ENCODE data around the gene SEMA5A. TPM values are rescaled to one million over a fixed set of nuclear protein-coding genes. Genes with fewer than 3 reads are reported as not detected.

The SEMA5A gene
- total RNA-seq, 1 experiment from 2014 or later = not detected

GRCh38 chr5:9337928-9338595 is 207.8 kb downstream of the SEMA5A start:
- Histone ChIP-seq H3K4me1 (no peaks in the 10 kb centered on the region), H3K27me3 (no peaks in the 10 kb centered on the region), H3K36me3 (no peaks in the 10 kb centered on the region), H3K9me3 (replicated peaks) (no peaks in the 10 kb centered on the region), H3K27ac (no peak overlapping the region), H3K4me3 (no peak overlapping the region)
- DNase-seq = no peak

GRCh38 chr5:9335754-9336495 is 209.9 kb downstream of the SEMA5A start:
- Histone ChIP-seq H3K36me3 (no peaks in the 10 kb centered on the region), H3K4me3 (no peak overlapping the region), H3K27me3 (no peaks in the 10 kb centered on the region), H3K27ac (no peak overlapping the region), H3K9me3 (replicated peaks) (no peaks in the 10 kb centered on the region), H3K4me1 (no peaks in the 10 kb centered on the region)
- DNase-seq = no peak

- H3K4me3 ChIP-seq = no peak overlapping the region
- H3K27ac ChIP-seq = no peak overlapping the region
- no peak for DNase-seq
- no peaks in the 10 kb centered on the region for H3K4me1 ChIP-seq
- no peaks in the 10 kb centered on the region for H3K9me3 ChIP-seq (replicated peaks)
- H3K36me3 ChIP-seq = no peaks in the 10 kb centered on the region
- no peaks in the 10 kb centered on the region for H3K27me3 ChIP-seq
Measured at GRCh38 chr5:9335269-9335668, 210.6 kb downstream of the SEMA5A start.

- Histone ChIP-seq H3K27me3 (no peaks in the 10 kb centered on the region), H3K36me3 (no peaks in the 10 kb centered on the region), H3K9me3 (replicated peaks) (no peaks in the 10 kb centered on the region), H3K27ac (no peak overlapping the region), H3K4me3 (no peak overlapping the region), H3K4me1 (no peaks in the 10 kb centered on the region)
- no peak for DNase-seq
Measured at GRCh38 chr5:9332026-9332425, 213.8 kb downstream of the SEMA5A start.

- Histone ChIP-seq H3K27me3 (no peaks in the 10 kb centered on the region), H3K4me1 (no peaks in the 10 kb centered on the region), H3K36me3 (no peaks in the 10 kb centered on the region), H3K9me3 (replicated peaks) (no peaks in the 10 kb centered on the region), H3K27ac (no peak overlapping the region), H3K4me3 (no peak overlapping the region)
- no peak for DNase-seq
Measured at GRCh38 chr5:9331372-9331771, 214.5 kb downstream of the SEMA5A start.

GRCh38 chr5:9329125-9329524 is 216.8 kb downstream of the SEMA5A start:
- H3K27me3 ChIP-seq = no peaks in the 10 kb centered on the region
- no peaks in the 10 kb centered on the region for H3K4me1 ChIP-seq
- H3K36me3 ChIP-seq = no peaks in the 10 kb centered on the region
- no peak overlapping the region for H3K27ac ChIP-seq
- no peak for DNase-seq
- H3K9me3 ChIP-seq (replicated peaks) = no peaks in the 10 kb centered on the region
- no peak overlapping the region for H3K4me3 ChIP-seq

- Histone ChIP-seq H3K36me3 (no peaks in the 10 kb centered on the region), H3K27ac (no peak overlapping the region), H3K9me3 (replicated peaks) (no peaks in the 10 kb centered on the region), H3K4me1 (no peaks in the 10 kb centered on the region), H3K4me3 (no peak overlapping the region), H3K27me3 (no peaks in the 10 kb centered on the region)
- no peak for DNase-seq
Measured at GRCh38 chr5:9325549-9325948, 220.3 kb downstream of the SEMA5A start.

- Histone ChIP-seq H3K27ac (no peak overlapping the region), H3K4me3 (no peak overlapping the region), H3K9me3 (replicated peaks) (no peaks in the 10 kb centered on the region), H3K4me1 (no peaks in the 10 kb centered on the region), H3K27me3 (no peaks in the 10 kb centered on the region), H3K36me3 (no peaks in the 10 kb centered on the region)
- DNase-seq = no peak
Measured at GRCh38 chr5:9324348-9325077, 221.4 kb downstream of the SEMA5A start.

- Histone ChIP-seq H3K27ac (no peak overlapping the region), H3K9me3 (replicated peaks) (no peaks in the 10 kb centered on the region), H3K36me3 (no peaks in the 10 kb centered on the region), H3K4me3 (no peak overlapping the region), H3K4me1 (no peaks in the 10 kb centered on the region), H3K27me3 (no peaks in the 10 kb centered on the region)
- DNase-seq = no peak
Measured at GRCh38 chr5:9320652-9321051, 225.2 kb downstream of the SEMA5A start.

GRCh38 chr5:9318031-9318430 is 227.8 kb downstream of the SEMA5A start:
- H3K4me1 ChIP-seq = no peaks in the 10 kb centered on the region
- no peaks in the 10 kb centered on the region for H3K9me3 ChIP-seq (replicated peaks)
- no peaks in the 10 kb centered on the region for H3K36me3 ChIP-seq
- no peak overlapping the region for H3K27ac ChIP-seq
- DNase-seq = no peak
- no peaks in the 10 kb centered on the region for H3K27me3 ChIP-seq
- no peak overlapping the region for H3K4me3 ChIP-seq

GRCh38 chr5:9316733-9317132 is 229.1 kb downstream of the SEMA5A start:
- Histone ChIP-seq H3K36me3 (no peaks in the 10 kb centered on the region), H3K27me3 (no peaks in the 10 kb centered on the region), H3K27ac (no peak overlapping the region), H3K4me1 (no peaks in the 10 kb centered on the region), H3K9me3 (replicated peaks) (no peaks in the 10 kb centered on the region), H3K4me3 (no peak overlapping the region)
- no peak for DNase-seq

- H3K4me1 ChIP-seq = no peaks in the 10 kb centered on the region
- H3K27ac ChIP-seq = no peak overlapping the region
- DNase-seq = no peak
- H3K27me3 ChIP-seq = no peaks in the 10 kb centered on the region
- no peaks in the 10 kb centered on the region for H3K36me3 ChIP-seq
- no peak overlapping the region for H3K4me3 ChIP-seq
- no peaks in the 10 kb centered on the region for H3K9me3 ChIP-seq (replicated peaks)
Measured at GRCh38 chr5:9316041-9316440, 229.8 kb downstream of the SEMA5A start.

- Histone ChIP-seq H3K36me3 (no peaks in the 10 kb centered on the region), H3K9me3 (replicated peaks) (no peaks in the 10 kb centered on the region), H3K27ac (no peak overlapping the region), H3K4me1 (no peaks in the 10 kb centered on the region), H3K27me3 (no peaks in the 10 kb centered on the region), H3K4me3 (no peak overlapping the region)
- DNase-seq = no peak
Measured at GRCh38 chr5:9314558-9314957, 231.3 kb downstream of the SEMA5A start.

GRCh38 chr5:9313751-9314150 is 232.1 kb downstream of the SEMA5A start:
- Histone ChIP-seq H3K4me3 (no peak overlapping the region), H3K36me3 (no peaks in the 10 kb centered on the region), H3K27me3 (no peaks in the 10 kb centered on the region), H3K27ac (no peak overlapping the region), H3K9me3 (replicated peaks) (no peaks in the 10 kb centered on the region), H3K4me1 (no peaks in the 10 kb centered on the region)
- no peak for DNase-seq

- H3K27ac ChIP-seq = no peak overlapping the region
- H3K9me3 ChIP-seq (replicated peaks) = no peaks in the 10 kb centered on the region
- no peak overlapping the region for H3K4me3 ChIP-seq
- DNase-seq = no peak
- H3K36me3 ChIP-seq = no peaks in the 10 kb centered on the region
- H3K27me3 ChIP-seq = no peaks in the 10 kb centered on the region
- no peaks in the 10 kb centered on the region for H3K4me1 ChIP-seq
Measured at GRCh38 chr5:9307150-9307549, 238.7 kb downstream of the SEMA5A start.
